ENCODE measurements around the gene MLXIPL. TPM values are rescaled to one million over a fixed set of nuclear protein-coding genes. Genes with fewer than 3 reads are reported as not detected.
A peak's percentile ranks its signal among the peaks of the same experiment; 100 is the strongest.
"Not testable (repeated sequence)": the region's sequence is repeated elsewhere in the genome, so short reads cannot be mapped to it uniquely, and the experiment has no call there.

Gene MLXIPL
- total RNA-seq, 1 donor from 2014 or later = 8.7 TPM

DNA sequence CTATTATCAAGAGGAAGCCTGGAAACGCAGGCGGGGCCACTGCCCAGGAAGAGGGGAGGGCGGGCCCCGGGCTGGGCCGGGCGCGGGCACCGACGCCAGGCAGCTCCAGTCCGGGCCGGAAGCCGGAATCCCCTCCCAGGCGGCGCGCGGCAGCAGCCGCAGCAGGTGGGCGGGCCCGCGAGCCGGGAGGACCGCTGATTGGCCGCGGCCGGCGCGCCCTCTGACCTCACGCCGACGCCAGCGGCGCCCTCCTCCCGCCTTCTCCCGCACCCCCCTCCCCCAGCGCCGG, 67.3 kb downstream of the MLXIPL start:
- Mint-ChIP-seq H3K27ac (ENCODE audit: unreplicated experiment) (peak overlapping the region; percentile 57), H3K4me3 (ENCODE audit: unreplicated experiment) (peak overlapping the region; percentile 93), H3K27me3 (ENCODE audit: unreplicated experiment) (peaks cover 22% of the 10 kb centered on the region), H3K4me1 (ENCODE audit: unreplicated experiment) (peaks cover 16% of the 10 kb centered on the region), H3K9me3 (ENCODE audit: unreplicated experiment) (no peaks in the 10 kb centered on the region), H3K36me3 (ENCODE audit: low read depth, unreplicated experiment) (peaks cover 8% of the 10 kb centered on the region)
- no peak for TF ChIP-seq CTCF (IDR thresholded peaks at IDR 0.05; ENCODE audit: unreplicated experiment)
- DNase-seq (ENCODE audit: low spot score) = peak; percentile 96

DNA sequence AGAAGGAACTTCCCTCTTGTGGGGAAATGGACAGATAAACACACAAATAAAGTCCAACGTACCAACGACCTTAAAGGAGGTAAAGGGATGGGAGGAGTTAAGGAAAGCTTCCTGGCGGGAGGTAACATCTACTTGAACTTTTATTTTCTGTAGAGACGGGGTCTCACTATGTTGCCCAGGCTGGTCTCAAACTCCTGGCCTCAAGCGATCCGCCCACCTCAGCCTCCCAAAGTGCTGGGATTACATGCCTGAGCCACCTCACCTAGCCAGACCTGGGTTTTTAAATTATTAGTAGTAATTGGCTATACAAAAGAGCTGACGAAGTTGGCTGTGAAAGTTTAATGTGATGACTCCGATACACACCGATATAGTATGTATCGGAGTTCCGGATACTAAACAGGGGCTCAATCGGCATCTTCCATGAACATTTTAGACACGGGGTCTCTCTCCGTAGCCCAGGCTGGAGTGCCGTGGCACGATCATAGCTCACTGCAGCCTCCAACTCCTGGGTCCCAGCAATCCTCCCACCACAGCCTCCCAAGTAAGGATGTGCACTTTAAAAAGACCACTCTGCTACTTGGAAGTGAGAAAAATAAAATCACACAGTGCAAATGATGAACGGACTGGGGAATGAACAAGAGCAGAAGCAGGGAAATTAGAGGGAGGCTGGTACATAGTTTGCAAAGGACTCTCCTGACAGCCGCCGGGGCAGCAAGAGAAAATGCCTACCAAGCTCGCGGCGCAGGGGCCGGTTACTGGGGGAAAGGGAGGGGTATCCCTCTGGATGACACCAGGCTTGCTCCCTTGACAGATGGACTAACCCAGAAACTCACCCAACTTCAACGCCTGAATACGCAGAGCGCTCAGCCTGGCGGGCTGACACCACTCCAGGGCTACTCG, 67.9 kb downstream of the MLXIPL start:
- Mint-ChIP-seq H3K4me3 (ENCODE audit: unreplicated experiment) (peak overlapping the region; percentile 93), H3K36me3 (ENCODE audit: low read depth, unreplicated experiment) (peaks cover 10% of the 10 kb centered on the region), H3K9me3 (ENCODE audit: unreplicated experiment) (no peaks in the 10 kb centered on the region), H3K27me3 (ENCODE audit: unreplicated experiment) (peaks cover 19% of the 10 kb centered on the region), H3K27ac (ENCODE audit: unreplicated experiment) (peak overlapping the region; percentile 87), H3K4me1 (ENCODE audit: unreplicated experiment) (peaks cover 16% of the 10 kb centered on the region)
- no peak for DNase-seq (ENCODE audit: low spot score)
- no peak for TF ChIP-seq CTCF (IDR thresholded peaks at IDR 0.05; ENCODE audit: unreplicated experiment)

GRCh38 chr7:73555411-73555982, 68.8 kb downstream of the MLXIPL start:
- H3K9me3 Mint-ChIP-seq (ENCODE audit: unreplicated experiment) = no peaks in the 10 kb centered on the region
- H3K4me3 Mint-ChIP-seq (ENCODE audit: unreplicated experiment) = peak overlapping the region; percentile 93
- peaks cover 14% of the 10 kb centered on the region for H3K36me3 Mint-ChIP-seq (ENCODE audit: low read depth, unreplicated experiment)
- H3K4me1 Mint-ChIP-seq (ENCODE audit: unreplicated experiment) = peaks cover 16% of the 10 kb centered on the region
- no peak for TF ChIP-seq CTCF (IDR thresholded peaks at IDR 0.05; ENCODE audit: unreplicated experiment)
- peaks cover 17% of the 10 kb centered on the region for H3K27me3 Mint-ChIP-seq (ENCODE audit: unreplicated experiment)
- no peak for DNase-seq (ENCODE audit: low spot score)
- peak overlapping the region; percentile 65 for H3K27ac Mint-ChIP-seq (ENCODE audit: unreplicated experiment)

DNA sequence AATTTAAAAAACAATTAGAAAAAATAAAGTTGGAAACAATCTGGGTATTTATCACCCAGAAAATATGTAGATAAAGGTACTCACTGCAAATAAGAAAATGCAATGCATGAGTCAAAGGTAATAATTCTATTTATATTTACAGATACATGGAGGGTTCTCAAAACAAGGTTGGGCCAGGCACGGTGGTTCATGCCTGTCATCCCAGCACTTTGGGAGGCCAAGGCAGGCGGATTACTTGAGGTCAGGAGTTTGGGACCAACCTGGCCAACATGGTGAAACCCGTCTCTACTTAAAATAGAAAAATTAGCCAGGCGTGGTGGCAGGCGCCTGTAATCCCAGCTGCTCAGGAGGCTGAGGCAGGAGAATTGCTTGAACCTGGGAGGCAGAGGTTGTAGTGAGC, 74.2 kb downstream of the MLXIPL start:
- H3K9me3 Mint-ChIP-seq (ENCODE audit: unreplicated experiment); H3K4me3 Mint-ChIP-seq (ENCODE audit: unreplicated experiment); H3K4me1 Mint-ChIP-seq (ENCODE audit: unreplicated experiment); H3K27ac Mint-ChIP-seq (ENCODE audit: unreplicated experiment); DNase-seq (ENCODE audit: low spot score); H3K27me3 Mint-ChIP-seq (ENCODE audit: unreplicated experiment): not testable (repeated sequence)
- H3K36me3 Mint-ChIP-seq (ENCODE audit: low read depth, unreplicated experiment) = peaks cover 10% of the 10 kb centered on the region

DNA sequence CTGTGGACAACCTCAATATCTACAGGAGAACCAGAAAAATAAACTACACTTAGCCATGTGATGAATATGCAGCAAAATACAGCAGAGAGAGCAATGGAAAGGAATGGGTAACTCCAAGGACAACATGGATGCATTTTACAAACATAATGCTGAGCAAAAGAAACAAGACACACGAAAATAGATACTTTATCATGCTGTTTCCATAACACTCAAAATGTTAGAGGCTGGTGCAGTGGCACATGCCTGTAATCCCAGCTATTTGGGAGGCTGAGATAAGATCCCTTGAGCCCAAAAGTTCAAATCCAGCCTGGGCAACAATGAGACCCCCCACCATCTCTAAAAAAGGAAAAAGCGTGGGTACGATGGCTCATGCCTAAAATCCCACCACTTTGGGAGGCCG, 75.1 kb downstream of the MLXIPL start:
- no peak for DNase-seq (ENCODE audit: low spot score)
- peak overlapping the region; percentile 15 for H3K4me3 Mint-ChIP-seq (ENCODE audit: unreplicated experiment)
- H3K4me1 Mint-ChIP-seq (ENCODE audit: unreplicated experiment) = no peaks in the 10 kb centered on the region
- no peak for TF ChIP-seq CTCF (IDR thresholded peaks at IDR 0.05; ENCODE audit: unreplicated experiment)
- no peaks in the 10 kb centered on the region for H3K9me3 Mint-ChIP-seq (ENCODE audit: unreplicated experiment)
- H3K27ac Mint-ChIP-seq (ENCODE audit: unreplicated experiment) = no peak overlapping the region
- H3K36me3 Mint-ChIP-seq (ENCODE audit: low read depth, unreplicated experiment) = peaks cover 10% of the 10 kb centered on the region
- H3K27me3 Mint-ChIP-seq (ENCODE audit: unreplicated experiment) = peaks cover 1% of the 10 kb centered on the region

All from endothelial cell (in vitro differentiated cells).